H9 (cell line): ENCODE measurements around the gene CALHM6. TPM values are rescaled to one million over a fixed set of nuclear protein-coding genes. Genes with fewer than 3 reads are reported as not detected.

Experiments used
- DNase-seq: peaks from one replicate; pipeline ENCODE4 v3.0.0-alpha.2; 2017
- H2AFZ ChIP-seq: one replicate; pipeline ENCODE4 v1.6.1; 2013; ENCODE audit warnings: mild to moderate bottlenecking, low read length, control low read depth, moderate library complexity
- H2AK5ac ChIP-seq: 2 replicates; pipeline ENCODE4 v1.6.1; 2013; ENCODE audit warnings: low read length, control low read depth, mixed read lengths; ENCODE audit not compliant: insufficient read length
- H2BK120ac ChIP-seq: one replicate; pipeline ENCODE4 v1.6.1; 2013; ENCODE audit warnings: low read depth, mild to moderate bottlenecking, low read length, control low read depth, inconsistent platforms; ENCODE audit not compliant: poor library complexity, severe bottlenecking
- H2BK12ac ChIP-seq: 2 replicates; pipeline ENCODE4 v1.6.1; 2013; ENCODE audit warnings: low read length, control low read depth, mixed read lengths, low read depth; ENCODE audit not compliant: insufficient read length
- H2BK15ac ChIP-seq: 2 replicates; pipeline ENCODE4 v1.6.1; 2013; ENCODE audit warnings: low read depth, low read length, control low read depth
- H2BK20ac ChIP-seq: one replicate; pipeline ENCODE4 v1.6.1; 2013; ENCODE audit warnings: low read depth, mild to moderate bottlenecking, low read length, control low read depth, inconsistent platforms; ENCODE audit not compliant: poor library complexity, severe bottlenecking
- H2BK5ac ChIP-seq: 2 replicates; pipeline ENCODE4 v1.6.1; 2013; ENCODE audit warnings: low read length, control low read depth, mixed read lengths; ENCODE audit not compliant: insufficient read length
- H3K14ac ChIP-seq: 2 replicates; pipeline ENCODE4 v1.6.1; 2013; ENCODE audit warnings: low read length, control low read depth; ENCODE audit not compliant: insufficient read depth
- H3K18ac ChIP-seq: 2 replicates; pipeline ENCODE4 v1.6.1; 2013; ENCODE audit warnings: low read depth, mild to moderate bottlenecking, mixed read lengths, low read length, control low read depth; ENCODE audit not compliant: insufficient read length
- H3K23ac ChIP-seq: 2 replicates; pipeline ENCODE4 v1.6.1; 2013; ENCODE audit warnings: low read length, control low read depth, mixed read lengths, low read depth; ENCODE audit not compliant: insufficient read length
- H3K23me2 ChIP-seq: 2 replicates; pipeline ENCODE4 v1.6.1; 2013; ENCODE audit warnings: low read depth, mild to moderate bottlenecking, mixed read lengths, low read length, control low read depth; ENCODE audit not compliant: insufficient read length, poor library complexity, severe bottlenecking
- H3K27ac ChIP-seq: 2 replicates; pipeline ENCODE4 v1.5.1; 2013; ENCODE audit warnings: low read length, control low read depth, mixed read lengths, low read depth; ENCODE audit not compliant: insufficient read length
- H3K27me3 ChIP-seq: 2 replicates; pipeline ENCODE4 v1.6.1; 2013; ENCODE audit warnings: low read length, control low read depth, inconsistent platforms; ENCODE audit not compliant: insufficient read depth
- H3K4ac ChIP-seq: 2 replicates; pipeline ENCODE4 v1.6.1; 2013; ENCODE audit warnings: low read depth, mild to moderate bottlenecking, control low read depth, inconsistent platforms, low read length, moderate library complexity
- H3K4me1 ChIP-seq: 2 replicates; pipeline ENCODE4 v1.6.1; 2013; ENCODE audit warnings: low read length, control low read depth, inconsistent platforms; ENCODE audit not compliant: insufficient read depth
- H3K4me2 ChIP-seq: 2 replicates; pipeline ENCODE4 v1.6.1; 2013; ENCODE audit warnings: low read length, control low read depth, mixed read lengths; ENCODE audit not compliant: insufficient read length, insufficient read depth
- H3K56ac ChIP-seq: 2 replicates; pipeline ENCODE4 v1.6.1; 2013; ENCODE audit warnings: low read depth, mild to moderate bottlenecking, mixed read lengths, low read length, control low read depth; ENCODE audit not compliant: insufficient read length
- H3K79me1 ChIP-seq: 2 replicates; pipeline ENCODE4 v1.6.1; 2013; ENCODE audit warnings: low read depth, mild to moderate bottlenecking, moderate library complexity, low read length, control low read depth, inconsistent platforms; ENCODE audit not compliant: insufficient read depth, poor library complexity, severe bottlenecking
- H3K79me2 ChIP-seq: 2 replicates; pipeline ENCODE4 v1.6.1; 2013; ENCODE audit warnings: low read length, control low read depth, inconsistent platforms; ENCODE audit not compliant: insufficient read depth
- H3K9ac ChIP-seq: 2 replicates; pipeline ENCODE4 v1.6.1; 2013; ENCODE audit warnings: low read length, control low read depth, mixed read lengths; ENCODE audit not compliant: insufficient read length; ENCODE audit errors: extremely low read depth
- H3K9me3 ChIP-seq: one replicate; pipeline ENCODE4 v1.6.1; 2013; ENCODE audit warnings: low read depth, low read length, inconsistent platforms; ENCODE audit not compliant: control insufficient read depth
- H3T11ph ChIP-seq: one replicate; pipeline ENCODE4 v1.6.1; 2013; ENCODE audit warnings: mild to moderate bottlenecking, low read length, control low read depth, inconsistent platforms
- H4K20me1 ChIP-seq: one replicate; pipeline ENCODE4 v1.6.1; 2013; ENCODE audit not compliant: control insufficient read depth, insufficient read length, insufficient read depth
- H4K5ac ChIP-seq: 2 replicates; pipeline ENCODE4 v1.6.1; 2013; ENCODE audit warnings: low read depth, mild to moderate bottlenecking, mixed read lengths, low read length, control low read depth; ENCODE audit not compliant: insufficient read length
- H4K8ac ChIP-seq: replicated peaks from 2 replicates; pipeline ENCODE4 v1.6.1; 2013; ENCODE audit warnings: low read length, control low read depth, mixed read lengths, low read depth; ENCODE audit not compliant: insufficient read length
- H4K91ac ChIP-seq: 2 replicates; pipeline ENCODE4 v1.6.1; 2013; ENCODE audit warnings: low read depth, mild to moderate bottlenecking, moderate library complexity, mixed read lengths, low read length, control low read depth; ENCODE audit not compliant: insufficient read length
- H3K27ac Mint-ChIP-seq, 3 experiments: 2 replicates in 2 of 3; 3 replicates in 1 of 3; pipeline ENCODE4 v1.8.0; 2020 to 2021; ENCODE audit warnings: mixed read lengths in 3 of 3, mild to moderate bottlenecking in 1 of 3, moderate library complexity in 1 of 3
- H3K27me3 Mint-ChIP-seq: 2 replicates; pipeline ENCODE4 v1.8.0; 2021; ENCODE audit warnings: low read depth, mild to moderate bottlenecking, moderate library complexity, mixed read lengths
- H3K36me3 Mint-ChIP-seq, 3 experiments: 2 replicates in 2 of 3; 3 replicates in 1 of 3; pipeline ENCODE4 v1.8.0; 2020 to 2021; ENCODE audit warnings: low read depth in 3 of 3, mixed read lengths in 3 of 3; ENCODE audit not compliant: insufficient read depth in 1 of 3
- H3K4me1 Mint-ChIP-seq, 2 experiments: 2 replicates each; pipeline ENCODE4 v1.8.0; 2020; ENCODE audit warnings: mixed read lengths in 2 of 2
- H3K4me3 Mint-ChIP-seq, 2 experiments: 2 replicates in 1 of 2; 3 replicates in 1 of 2; pipeline ENCODE4 v1.8.0; 2020 to 2021; ENCODE audit warnings: mild to moderate bottlenecking in 2 of 2, mixed read lengths in 2 of 2, moderate library complexity in 1 of 2
- H3K9me3 Mint-ChIP-seq, 2 experiments: 2 replicates in 1 of 2; 3 replicates in 1 of 2; pipeline ENCODE4 v1.8.0; 2020; ENCODE audit warnings: mild to moderate bottlenecking in 2 of 2, mixed read lengths in 2 of 2, moderate library complexity in 1 of 2
- CTCF ChIP-seq: fragments of 200-600 bp; sonication (generic); conservative IDR thresholded peaks from 3 replicates; pipeline ENCODE4 v1.8.0; 2021; ENCODE audit warnings: antibody characterized with exemption, mild to moderate bottlenecking
- WGBS: extraction: QIAGEN DNeasy Blood & Tissue Kit; methylation state at CpG from one replicate; pipeline ENCODE4 v1.1.7; 2013; ENCODE audit warnings: missing lambda C conversion rate, low lambda C conversion rate, mixed read lengths; ENCODE audit not compliant: insufficient read length; ENCODE audit errors: extremely low coverage; 5-methylcytosine and 5-hydroxymethylcytosine counted together
- total RNA-seq: library from RNA; stranded (reverse); gene quantifications from 2 replicates; pipeline ENCODE4 v1.2.1, GENCODE V29; 2021

Gene CALHM6
- total RNA-seq, 1 experiment from 2014 or later = 0.44 TPM

GRCh38 chr6:116422238-116422637 is 38.9 kb upstream of the CALHM6 start:
- Histone ChIP-seq H4K8ac (no peak overlapping the region), H2BK5ac (no peak overlapping the region), H2BK15ac (no peak overlapping the region), H3K23me2 (no peaks in the 10 kb centered on the region), H2BK20ac (no peak overlapping the region), H3K9me3 (no peaks in the 10 kb centered on the region), H3K4ac (no peak overlapping the region), H3K79me1 (no peaks in the 10 kb centered on the region), H3K56ac (no peak overlapping the region), H2AK5ac (no peak overlapping the region), H3K79me2 (peaks cover 2% of the 10 kb centered on the region; the same call in 1 of the 2 replicates), H4K91ac (no peak overlapping the region), H2BK12ac (no peak overlapping the region), H4K20me1 (no peaks in the 10 kb centered on the region), H3T11ph (no peak overlapping the region), H3K4me1 (no peaks in the 10 kb centered on the region), H3K14ac (no peak overlapping the region), H4K5ac (no peak overlapping the region), H3K9ac (no peak overlapping the region), H3K27me3 (no peaks in the 10 kb centered on the region), H2BK120ac (no peak overlapping the region), H3K18ac (no peak overlapping the region), H3K4me2 (no peak overlapping the region), H2AFZ (no peak overlapping the region), H3K23ac (no peak overlapping the region), H3K27ac (no peak overlapping the region)
- no CpG with 5 or more reads among the region's 3 CpGs for WGBS
- Mint-ChIP-seq H3K4me1 (peaks cover 13 to 15% of the 10 kb centered on the region in 2 experiments), H3K27ac (peak overlapping the region in 1 of 3 experiments; percentile 39; a peak in 1 of 7 replicates), H3K9me3 (no peaks in the 10 kb centered on the region; a peak in 2 of 5 replicates), H3K27me3 (no peaks in the 10 kb centered on the region), H3K4me3 (no peak overlapping the region), H3K36me3 (peaks cover 10 to 16% (median 14%) of the 10 kb centered on the region in 3 experiments; a peak in 6 of 7 replicates)
- TF ChIP-seq CTCF = no peak
- no peak for DNase-seq
